H1 (cell line): ENCODE data around the gene TMEM121B. TPM values are rescaled to one million over a fixed set of nuclear protein-coding genes. Genes with fewer than 3 reads are reported as not detected.

Experiments used
- CTCF ChIA-PET: fragments of 300-600 bp; sonication (Branson Sonifier 250); formaldehyde crosslinking; loops from one replicate; lab custom pipeline; 2021; ENCODE audit not compliant: partially characterized antibody; lab: Charles Lee
- POLR2A ChIA-PET: fragments of 300-600 bp; sonication (Branson Sonifier 250); formaldehyde crosslinking; loops from one replicate; lab custom pipeline; 2021; ENCODE audit warnings: inconsistent platforms; ENCODE audit not compliant: partially characterized antibody; lab: Charles Lee
- DNase-seq, 2 experiments: peaks; one replicate each; pipeline versions ENCODE4 v3.0.0 to v3.0.0-alpha.2; 2010 to 2022; ENCODE audit warnings: low spot score in 2 of 2, low read depth in 1 of 2, mixed read lengths in 1 of 2
- FAIRE-seq: peaks from 2 replicates; lab custom pipeline; 2011; peaks lifted over from hg19 to GRCh38; lab: Jason Lieb, UNC
- H2AFZ ChIP-seq: 2 replicates; pipeline ENCODE4 v1.8.1; 2012; ENCODE audit warnings: low read length, inconsistent platforms
- H2AK5ac ChIP-seq: 2 replicates; pipeline ENCODE4 v1.6.1; 2013; ENCODE audit warnings: low read depth, low read length
- H2BK120ac ChIP-seq: replicated peaks from 2 replicates; pipeline ENCODE3; 2013; ENCODE audit warnings: low read depth, low read length, inconsistent platforms
- H2BK12ac ChIP-seq: 2 replicates; pipeline ENCODE4 v1.6.1; 2013; ENCODE audit warnings: low read depth, low read length
- H2BK15ac ChIP-seq: 2 replicates; pipeline ENCODE4 v1.6.1; 2013; ENCODE audit warnings: low read length
- H2BK20ac ChIP-seq: 2 replicates; pipeline ENCODE4 v1.6.1; 2013; ENCODE audit warnings: low read length
- H2BK5ac ChIP-seq: 2 replicates; pipeline ENCODE4 v1.6.1; 2013; ENCODE audit warnings: low read depth, low read length
- H3K14ac ChIP-seq: 2 replicates; pipeline ENCODE4 v1.6.1; 2013; ENCODE audit warnings: inconsistent platforms; ENCODE audit not compliant: insufficient read length
- H3K18ac ChIP-seq: 2 replicates; pipeline ENCODE4 v1.6.1; 2013; ENCODE audit warnings: low read length; ENCODE audit errors: extremely low read depth
- H3K23ac ChIP-seq: 2 replicates; pipeline ENCODE4 v1.6.1; 2013; ENCODE audit warnings: inconsistent platforms; ENCODE audit not compliant: insufficient read length
- H3K23me2 ChIP-seq: 2 replicates; pipeline ENCODE4 v1.6.1; 2013; ENCODE audit warnings: low read depth, low read length
- H3K27ac ChIP-seq: 2 replicates; pipeline ENCODE4 v1.6.1; 2011; ENCODE audit warnings: low read depth, low read length, inconsistent platforms
- H3K27me3 ChIP-seq, 4 experiments: replicated peaks in 1 of 4; 1 replicate in 1 of 4; 2 replicates in 3 of 4; pipeline versions ENCODE4 v1.6.1 to v1.8.1; 2011 to 2013; ENCODE audit warnings: low read length in 3 of 4, mild to moderate bottlenecking in 3 of 4, inconsistent platforms in 2 of 4, mixed read lengths in 2 of 4, moderate library complexity in 1 of 4; ENCODE audit not compliant: control insufficient read depth in 3 of 4, insufficient read depth in 3 of 4; ENCODE audit errors: extremely low read depth in 1 of 4
- H3K36me3 ChIP-seq, 4 experiments: 2 replicates each; pipeline versions ENCODE4 v1.6.1 to v1.8.1; 2011 to 2013; ENCODE audit warnings: mild to moderate bottlenecking in 4 of 4, low read length in 3 of 4, moderate library complexity in 2 of 4, control low read depth in 1 of 4, inconsistent platforms in 1 of 4; ENCODE audit not compliant: insufficient read depth in 4 of 4, control insufficient read depth in 2 of 4
- H3K4ac ChIP-seq: replicated peaks from 2 replicates; pipeline ENCODE3; 2013; ENCODE audit warnings: low read length, low read depth, mixed read lengths, inconsistent platforms; ENCODE audit not compliant: insufficient read length
- H3K4me1 ChIP-seq, 4 experiments: replicated peaks in 1 of 4; 1 replicate in 1 of 4; 2 replicates in 3 of 4; pipeline versions ENCODE4 v1.6.1 to v1.8.1; 2011 to 2013; ENCODE audit warnings: low read length in 3 of 4, inconsistent platforms in 2 of 4, mixed read lengths in 1 of 4; ENCODE audit not compliant: insufficient read depth in 4 of 4, control insufficient read depth in 3 of 4
- H3K4me2 ChIP-seq, 2 experiments: 2 replicates each; pipeline versions ENCODE4 v1.6.1 to v1.8.1; 2011 to 2013; ENCODE audit warnings: low read depth in 2 of 2, low read length in 2 of 2, control low read depth in 1 of 2, inconsistent platforms in 1 of 2, mild to moderate bottlenecking in 1 of 2; ENCODE audit not compliant: insufficient read depth in 1 of 2
- H3K4me3 ChIP-seq, 4 experiments: fragments of 200-600, 300-600 bp in 1 of 4; sonication (generic), shearing (Covaris generic), sonication (Bioruptor Twin) in 1 of 4; 2 replicates each; pipeline versions ENCODE4 v1.5.1 to v1.8.1; 2011 to 2016; ENCODE audit warnings: low read length in 4 of 4, low read depth in 3 of 4, control low read depth in 2 of 4, inconsistent platforms in 2 of 4, mild to moderate bottlenecking in 2 of 4, mixed read lengths in 1 of 4, moderate library complexity in 1 of 4; ENCODE audit not compliant: insufficient read depth in 2 of 4; ENCODE audit errors: extremely low read depth in 1 of 4
- H3K56ac ChIP-seq: replicated peaks from 2 replicates; pipeline ENCODE3; 2013; ENCODE audit warnings: low read depth, mild to moderate bottlenecking, mixed read lengths, low read length, inconsistent platforms; ENCODE audit not compliant: insufficient read length
- H3K79me1 ChIP-seq: 2 replicates; pipeline ENCODE4 v1.6.1; 2013; ENCODE audit warnings: low read depth, low read length, control low read depth
- H3K79me2 ChIP-seq, 2 experiments: 2 replicates each; pipeline versions ENCODE4 v1.6.1 to v1.8.1; 2012 to 2013; ENCODE audit warnings: low read length in 2 of 2, mild to moderate bottlenecking in 2 of 2, inconsistent platforms in 1 of 2; ENCODE audit not compliant: insufficient read depth in 2 of 2, control insufficient read depth in 1 of 2
- H3K9ac ChIP-seq, 4 experiments: replicated peaks in 1 of 4; 1 replicate in 1 of 4; 2 replicates in 3 of 4; pipeline versions ENCODE4 v1.6.1 to v1.8.1; 2011 to 2013; ENCODE audit warnings: low read depth in 3 of 4, low read length in 3 of 4, control low read depth in 2 of 4, mild to moderate bottlenecking in 2 of 4, moderate library complexity in 2 of 4, inconsistent platforms in 1 of 4; ENCODE audit errors: extremely low read depth in 1 of 4
- H3K9me3 ChIP-seq, 2 experiments: 2 replicates each; pipeline versions ENCODE4 v1.6.1 to v1.8.1; 2012 to 2013; ENCODE audit warnings: mild to moderate bottlenecking in 2 of 2, moderate library complexity in 2 of 2, control low read depth in 1 of 2, inconsistent platforms in 1 of 2, low read depth in 1 of 2, low read length in 1 of 2, mixed read lengths in 1 of 2; ENCODE audit not compliant: insufficient read depth in 2 of 2
- H4K20me1 ChIP-seq, 2 experiments: replicated peaks in 1 of 2; 2 replicates each; pipeline versions ENCODE3 to v1.8.1; 2011 to 2013; ENCODE audit warnings: inconsistent platforms in 2 of 2, low read length in 2 of 2, mild to moderate bottlenecking in 1 of 2; ENCODE audit not compliant: insufficient read depth in 2 of 2, control insufficient read depth in 1 of 2
- H4K5ac ChIP-seq: 2 replicates; pipeline ENCODE4 v1.6.1; 2013; ENCODE audit warnings: low read length, low read depth, mixed read lengths, inconsistent platforms; ENCODE audit not compliant: insufficient read length
- H4K8ac ChIP-seq: 2 replicates; pipeline ENCODE4 v1.8.0; 2013; ENCODE audit warnings: mild to moderate bottlenecking, moderate library complexity, low read length, inconsistent platforms; ENCODE audit not compliant: insufficient read depth; ENCODE audit errors: extremely low read depth
- H4K91ac ChIP-seq: replicated peaks from 2 replicates; pipeline ENCODE3; 2013; ENCODE audit warnings: low read length, mixed read lengths, inconsistent platforms; ENCODE audit not compliant: insufficient read length
- ATF3 ChIP-seq: IDR thresholded peaks from 2 replicates; pipeline ENCODE4 v1.6.1; 2011; ENCODE audit warnings: low read depth, mild to moderate bottlenecking, low read length; ENCODE audit not compliant: insufficient read depth
- CBX5 ChIP-seq: fragments of 300-800, 300-1000 bp; sonication (generic); IDR thresholded peaks from 2 replicates; pipeline ENCODE4 v1.7.1; 2016; ENCODE audit warnings: antibody characterized with exemption, low read length, low read depth
- CHD1 ChIP-seq: IDR thresholded peaks from 2 replicates; pipeline ENCODE4 v1.6.1; 2012; ENCODE audit warnings: low read depth, low read length, improper control_type of control experiment
- GABPA ChIP-seq: IDR thresholded peaks from 2 replicates; pipeline ENCODE4 v1.6.1; 2011; ENCODE audit warnings: mild to moderate bottlenecking, low read length, moderate library complexity, borderline replicate concordance; ENCODE audit not compliant: insufficient read depth
- KDM4A ChIP-seq: IDR thresholded peaks from one replicate; pipeline ENCODE4 v1.7.1; 2012; ENCODE audit warnings: low read depth, mild to moderate bottlenecking, moderate library complexity, low read length, inconsistent platforms; ENCODE audit not compliant: severe bottlenecking
- RAD21 ChIP-seq, 2 experiments: IDR thresholded peaks in 1 of 2; conservative IDR thresholded peaks in 1 of 2; 2 replicates each; pipeline ENCODE4 v1.6.1; 2011; ENCODE audit warnings: low read depth in 2 of 2, low read length in 2 of 2, improper control_type of control experiment in 1 of 2, inconsistent platforms in 1 of 2, mild to moderate bottlenecking in 1 of 2, moderate library complexity in 1 of 2
- RNF2 ChIP-seq: fragments of 200-900, 300-1000 bp; sonication (generic); IDR thresholded peaks from 2 replicates; pipeline ENCODE4 v1.7.1; 2016; ENCODE audit warnings: borderline replicate concordance, low read depth, mild to moderate bottlenecking, antibody characterized with exemption, low read length; ENCODE audit not compliant: poor library complexity, severe bottlenecking; ENCODE audit errors: missing control alignments
- SP4 ChIP-seq: IDR thresholded peaks from 2 replicates; pipeline ENCODE4 v1.6.1; 2012; ENCODE audit warnings: low read length, inconsistent platforms
- TBP ChIP-seq: IDR thresholded peaks from 2 replicates; pipeline ENCODE4 v1.6.1; 2011; ENCODE audit warnings: low read depth, low read length, improper control_type of control experiment
- WGBS, 2 experiments: shearing (Covaris generic) in 1 of 2; methylation state at CpG; one replicate each; pipeline versions ENCODE4 v1.1.6 to v1.1.7; 2013 to 2015; ENCODE audit warnings: low lambda C conversion rate in 2 of 2, mixed read lengths in 2 of 2, inconsistent platforms in 1 of 2, low coverage in 1 of 2, missing lambda C conversion rate in 1 of 2; ENCODE audit not compliant: insufficient replicate concordance in 2 of 2, insufficient coverage in 1 of 2, insufficient read length in 1 of 2; ENCODE audit errors: extremely low coverage in 1 of 2, missing lambda C conversion rate in 1 of 2; 5-methylcytosine and 5-hydroxymethylcytosine counted together
- polyA plus RNA-seq, 7 experiments: library from polyadenylated mRNA; depleted of rRNA in 3 of 7; stranded (reverse) in 5 of 7; unstranded in 2 of 7; fragments of >200 nt in 5 of 7; fragments of 200-250 nt in 2 of 7; gene quantifications; 1 replicate in 5 of 7; 2 replicates in 1 of 7; 4 replicates in 1 of 7; pipeline versions ENCODE4 v1.2.1 to v1.2.3, GENCODE V29; 2011 to 2013; ENCODE audit warnings: missing spikeins in 2 of 7, mixed read lengths in 2 of 7
- total RNA-seq: library from RNA; stranded (reverse); fragmentation: NEBNext Ultra II Directional; extraction: Animal tissue kit (Norgen Biotek cat#: 25700); gene quantifications from 2 replicates; pipeline ENCODE4 v1.2.1, GENCODE V29; 2021

The TMEM121B gene
- total and polyA plus RNA-seq, 2 of the 8 experiments (the other 6 are each of a cell fraction or from before 2014, with no cell fraction given): 4.3 to 6.9 TPM

DNA sequence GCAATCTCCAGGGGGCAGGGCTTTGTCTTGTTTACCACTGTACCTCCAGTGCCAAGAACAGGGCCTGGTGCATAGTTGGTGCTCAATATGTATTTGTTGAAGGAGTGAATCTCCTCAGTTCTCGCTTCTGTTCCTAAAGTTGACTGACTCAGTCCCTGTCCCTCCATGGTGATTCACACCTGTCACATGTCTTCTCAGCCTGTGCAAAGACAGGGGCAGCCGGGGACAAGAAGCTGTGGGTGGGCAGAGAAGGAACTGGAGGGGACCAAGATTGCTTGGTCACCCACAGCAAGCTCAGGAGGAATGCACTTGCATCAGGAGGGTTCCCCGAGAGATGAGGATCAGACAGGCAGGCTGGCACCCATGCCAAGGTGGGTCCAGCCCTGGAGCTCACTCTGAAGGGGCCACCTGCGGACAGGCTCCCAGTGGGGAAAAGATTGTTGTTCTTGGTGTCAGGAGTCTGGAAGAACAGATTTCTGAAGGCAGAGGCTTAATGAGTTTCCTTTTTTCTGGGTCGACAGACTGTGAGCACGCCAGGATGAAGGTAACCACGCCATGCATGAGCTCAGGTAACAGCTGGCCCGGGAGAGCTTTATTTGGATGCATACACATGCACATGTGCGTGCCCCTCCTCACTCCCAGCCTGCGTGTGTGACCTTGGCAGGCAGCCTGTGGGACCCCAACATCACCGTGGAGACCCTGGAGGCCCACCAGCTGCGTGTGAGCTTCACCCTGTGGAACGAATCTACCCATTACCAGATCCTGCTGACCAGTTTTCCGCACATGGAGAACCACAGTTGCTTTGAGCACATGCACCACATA, 19.5 kb downstream of the TMEM121B start:
- Histone ChIP-seq H3K9ac (no peak overlapping the region), H3K27ac (no peak overlapping the region), H3K4ac (no peak overlapping the region), H2BK12ac (no peak overlapping the region), H2BK15ac (no peak overlapping the region), H3K36me3 (peaks cover 0 to 2% (median 0%) of the 10 kb centered on the region in 4 experiments; a peak in 2 of 8 replicates), H4K5ac (no peak overlapping the region), H3K79me1 (no peaks in the 10 kb centered on the region; the same call in 1 of the 2 replicates), H2AK5ac (no peak overlapping the region), H3K4me1 (no peaks in the 10 kb centered on the region), H3K23ac (no peak overlapping the region), H4K91ac (no peak overlapping the region), H2BK20ac (no peak overlapping the region), H3K23me2 (no peaks in the 10 kb centered on the region), H3K4me3 (no peak overlapping the region), H3K9me3 (no peaks in the 10 kb centered on the region), H3K14ac (no peak overlapping the region), H4K8ac (no peak overlapping the region; the same call in 1 of the 2 replicates), H3K27me3 (no peaks in the 10 kb centered on the region), H2AFZ (no peak overlapping the region), H3K79me2 (no peaks in the 10 kb centered on the region), H3K56ac (no peak overlapping the region), H3K4me2 (no peak overlapping the region), H4K20me1 (no peaks in the 10 kb centered on the region), H2BK5ac (no peak overlapping the region), H2BK120ac (no peak overlapping the region), H3K18ac (no peak overlapping the region)
- WGBS, 2 experiments: 95% methylated on average over 14 of the region's 14 CpGs; no CpG with 5 or more reads in 1 of the 2 experiments
- no peak for FAIRE-seq
- POLR2A ChIA-PET: interaction anchor here (0.9 to 1.3 kb wide), 3 partner anchors 16 to 187 kb away, joined by 3 to 4 read pairs (median 3); no protein-coding TSS in a partner anchor
- DNase-seq: no peak
- CTCF ChIA-PET: interaction anchor here (0.7 to 1.2 kb wide), 5 partner anchors 8 to 18 kb away, joined by 3 to 4 read pairs (median 3); no protein-coding TSS in a partner anchor
- TF ChIP-seq ATF3: no peak
- no peak for TF ChIP-seq KDM4A
- TF ChIP-seq RNF2: no peak
- no peak for TF ChIP-seq RAD21 (IDR thresholded peaks at IDR 0.05 in 1 of 2, conservative IDR thresholded peaks at IDR 0.05 in 1 of 2; ENCODE audit: low read depth in 2 of 2, low read length in 2 of 2)
- TF ChIP-seq CHD1: no peak
- TF ChIP-seq GABPA: no peak
- no peak for TF ChIP-seq CBX5
- no peak for TF ChIP-seq SP4
- no peak for TF ChIP-seq TBP
